HG02642 (cell line): ENCODE data around the gene HORMAD1.
"Not testable (repeated sequence)": the region's sequence is repeated elsewhere in the genome, so short reads cannot be mapped to it uniquely, and the experiment has no call there.

Experiments
- ATAC-seq: cut with Tn5 transposase; IDR thresholded peaks from one replicate; pipeline ENCODE4 v1.9.1; 2021; ENCODE audit warnings: mild to moderate bottlenecking; ENCODE audit not compliant: unreplicated experiment, poor library complexity

Gene HORMAD1

GRCh38 chr1:150720703-150721102 is at the start of gene HORMAD1:
Gene HORMAD1, minus strand, starts transcription at chr1:150720895. Its CDS starts 1,390 bp downstream, at chr1:150719505.
- no peak for ATAC-seq

- ATAC-seq = not testable (repeated sequence)
Observed at GRCh38 chr1:150767704-150768103, 47.0 kb upstream of the HORMAD1 start.

- peak; percentile 23 for ATAC-seq
Observed at GRCh38 chr1:150765977-150766301, 45.2 kb upstream of the HORMAD1 start.

- peak; percentile 88 for ATAC-seq
Observed at GRCh38 chr1:150765296-150765976, 44.7 kb upstream of the HORMAD1 start, which contains the start of gene CTSS. Gene CTSS, minus strand, starts transcription at chr1:150765778. Its CDS starts 1,015 bp downstream, at chr1:150764763.

GRCh38 chr1:150764617-150765101 is 44.0 kb upstream of the HORMAD1 start:
- ATAC-seq = no peak

- ATAC-seq = no peak
Observed at GRCh38 chr1:150763018-150763417, 42.3 kb upstream of the HORMAD1 start.

GRCh38 chr1:150762552-150762951 is 41.9 kb upstream of the HORMAD1 start:
- no peak for ATAC-seq

GRCh38 chr1:150761801-150762200 is 41.1 kb upstream of the HORMAD1 start:
- no peak for ATAC-seq

- ATAC-seq = no peak
Observed at GRCh38 chr1:150760013-150760412, 39.3 kb upstream of the HORMAD1 start.

GRCh38 chr1:150753416-150753815 is 32.7 kb upstream of the HORMAD1 start:
- no peak for ATAC-seq

GRCh38 chr1:150751443-150751842 is 30.7 kb upstream of the HORMAD1 start:
- ATAC-seq = no peak

GRCh38 chr1:150749720-150750311 is 29.1 kb upstream of the HORMAD1 start:
- ATAC-seq = no peak

GRCh38 chr1:150748878-150749719 is 28.4 kb upstream of the HORMAD1 start:
- no peak for ATAC-seq

- no peak for ATAC-seq
Observed at GRCh38 chr1:150730130-150730721, 9.5 kb upstream of the HORMAD1 start.

- ATAC-seq = no peak
Observed at GRCh38 chr1:150724336-150724735, 3.6 kb upstream of the HORMAD1 start.

- ATAC-seq = no peak
Observed at GRCh38 chr1:150720098-150720497, 597 bp downstream of the HORMAD1 start.

GRCh38 chr1:150718225-150718891 is 2.3 kb downstream of the HORMAD1 start:
- ATAC-seq = no peak

- ATAC-seq = not testable (repeated sequence)
Observed at GRCh38 chr1:150709031-150709430, 11.7 kb downstream of the HORMAD1 start.

- no peak for ATAC-seq
Observed at GRCh38 chr1:150708595-150708994, 12.1 kb downstream of the HORMAD1 start.

GRCh38 chr1:150706091-150706490 is 14.6 kb downstream of the HORMAD1 start:
- ATAC-seq = no peak
